ENCODE results near the gene CDH3.

Gene CDH3

GRCh38 chr16:68612996-68613395, 32.1 kb upstream of the CDH3 start:
- TF ChIP-seq, protein P1, sequence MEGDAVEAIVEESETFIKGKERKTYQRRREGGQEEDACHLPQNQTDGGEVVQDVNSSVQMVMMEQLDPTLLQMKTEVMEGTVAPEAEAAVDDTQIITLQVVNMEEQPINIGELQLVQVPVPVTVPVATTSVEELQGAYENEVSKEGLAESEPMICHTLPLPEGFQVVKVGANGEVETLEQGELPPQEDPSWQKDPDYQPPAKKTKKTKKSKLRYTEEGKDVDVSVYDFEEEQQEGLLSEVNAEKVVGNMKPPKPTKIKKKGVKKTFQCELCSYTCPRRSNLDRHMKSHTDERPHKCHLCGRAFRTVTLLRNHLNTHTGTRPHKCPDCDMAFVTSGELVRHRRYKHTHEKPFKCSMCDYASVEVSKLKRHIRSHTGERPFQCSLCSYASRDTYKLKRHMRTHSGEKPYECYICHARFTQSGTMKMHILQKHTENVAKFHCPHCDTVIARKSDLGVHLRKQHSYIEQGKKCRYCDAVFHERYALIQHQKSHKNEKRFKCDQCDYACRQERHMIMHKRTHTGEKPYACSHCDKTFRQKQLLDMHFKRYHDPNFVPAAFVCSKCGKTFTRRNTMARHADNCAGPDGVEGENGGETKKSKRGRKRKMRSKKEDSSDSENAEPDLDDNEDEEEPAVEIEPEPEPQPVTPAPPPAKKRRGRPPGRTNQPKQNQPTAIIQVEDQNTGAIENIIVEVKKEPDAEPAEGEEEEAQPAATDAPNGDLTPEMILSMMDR (IDR thresholded peaks at IDR 0.05; ENCODE audit: unreplicated experiment in 3 of 3), result no peak
- peaks cover 4% of the 10 kb centered on the region for H3K36me3 Mint-ChIP-seq (ENCODE audit: low read depth)
- H3K27me3 Mint-ChIP-seq (ENCODE audit: low read depth), result peaks cover 11% of the 10 kb centered on the region
- H3K9me3 Mint-ChIP-seq, result peaks cover 16% of the 10 kb centered on the region
- H3K27ac Mint-ChIP-seq, result no peak overlapping the region
- H3K4me1 Mint-ChIP-seq, result no peaks in the 10 kb centered on the region
- no peak overlapping the region for H3K4me3 Mint-ChIP-seq

DNA sequence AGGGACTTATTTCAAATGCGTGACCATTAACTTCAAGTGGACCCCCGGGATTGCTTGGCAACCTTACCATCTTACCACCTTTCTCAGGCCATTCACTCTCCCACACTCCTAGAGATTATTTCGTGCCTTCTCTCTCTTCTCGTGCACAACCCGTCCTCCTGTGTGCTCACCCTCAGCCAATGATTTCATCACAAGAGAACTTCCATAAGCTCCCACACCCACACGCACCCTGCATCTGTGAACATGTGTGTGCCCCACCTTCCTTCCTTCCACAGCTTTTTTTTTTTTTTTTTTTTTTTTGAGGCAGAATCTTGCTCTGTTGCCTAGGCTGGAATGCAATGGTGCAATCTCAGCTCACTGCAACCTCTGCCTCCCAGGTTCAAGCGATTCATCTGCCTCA, 27.4 kb upstream of the CDH3 start:
- Mint-ChIP-seq H3K4me3 (no peak overlapping the region), H3K9me3 (peaks cover 16% of the 10 kb centered on the region), H3K27me3 (ENCODE audit: low read depth) (peaks cover 11% of the 10 kb centered on the region), H3K4me1 (no peaks in the 10 kb centered on the region), H3K27ac (no peak overlapping the region), H3K36me3 (ENCODE audit: low read depth) (peaks cover 4% of the 10 kb centered on the region)
- TF ChIP-seq, protein P1 (IDR thresholded peaks at IDR 0.05; ENCODE audit: unreplicated experiment in 3 of 3), result no peak

DNA sequence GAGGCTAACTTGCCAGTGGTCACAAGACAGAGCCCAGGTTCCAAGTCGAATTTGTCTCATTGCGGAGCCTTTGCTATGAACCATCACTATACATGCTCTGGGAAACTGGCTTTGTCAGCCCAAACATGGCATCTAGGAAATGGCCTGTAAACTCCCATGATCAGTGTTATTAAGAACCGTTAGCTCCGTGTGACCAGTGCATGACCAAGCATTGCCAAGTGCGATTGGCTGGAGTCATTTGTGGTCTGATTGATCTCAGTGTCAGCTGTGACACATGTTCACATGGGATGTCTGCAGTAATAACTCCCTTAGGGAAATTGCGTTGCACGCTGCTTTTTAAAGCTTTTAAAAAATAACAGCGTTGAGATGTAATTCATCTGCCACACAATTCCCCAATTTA, 18.6 kb upstream of the CDH3 start:
- Mint-ChIP-seq H3K27ac (no peak overlapping the region), H3K4me1 (no peaks in the 10 kb centered on the region), H3K27me3 (ENCODE audit: low read depth) (no peaks in the 10 kb centered on the region), H3K4me3 (no peak overlapping the region), H3K36me3 (ENCODE audit: low read depth) (no peaks in the 10 kb centered on the region), H3K9me3 (no peaks in the 10 kb centered on the region)
- TF ChIP-seq, protein P1 (IDR thresholded peaks at IDR 0.05; ENCODE audit: unreplicated experiment in 3 of 3), result no peak

DNA sequence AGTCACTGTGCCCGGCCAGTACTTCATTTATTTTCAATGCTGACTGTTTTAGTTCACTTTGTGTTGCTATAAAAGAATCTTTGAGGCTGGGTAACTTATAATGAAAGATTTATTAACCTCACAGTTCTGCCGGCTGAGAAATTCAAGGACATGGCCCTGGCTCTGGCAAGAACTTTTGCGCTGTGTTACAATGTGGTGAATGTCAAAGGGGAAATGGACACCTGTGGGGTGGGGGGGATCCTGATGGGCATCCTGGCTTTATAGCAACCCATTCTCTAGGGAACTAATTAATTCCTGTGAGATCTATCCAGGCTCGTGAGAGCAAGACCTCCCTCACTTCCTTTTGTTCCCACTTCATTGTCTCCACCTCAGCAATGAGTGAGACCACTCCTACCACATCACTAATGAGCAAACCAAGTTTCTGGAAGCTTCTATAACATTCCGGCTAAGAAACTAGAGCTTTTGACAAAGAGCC, 17.1 kb upstream of the CDH3 start:
- no peak overlapping the region for H3K4me3 Mint-ChIP-seq
- H3K4me1 Mint-ChIP-seq, result no peaks in the 10 kb centered on the region
- no peaks in the 10 kb centered on the region for H3K9me3 Mint-ChIP-seq

DNA sequence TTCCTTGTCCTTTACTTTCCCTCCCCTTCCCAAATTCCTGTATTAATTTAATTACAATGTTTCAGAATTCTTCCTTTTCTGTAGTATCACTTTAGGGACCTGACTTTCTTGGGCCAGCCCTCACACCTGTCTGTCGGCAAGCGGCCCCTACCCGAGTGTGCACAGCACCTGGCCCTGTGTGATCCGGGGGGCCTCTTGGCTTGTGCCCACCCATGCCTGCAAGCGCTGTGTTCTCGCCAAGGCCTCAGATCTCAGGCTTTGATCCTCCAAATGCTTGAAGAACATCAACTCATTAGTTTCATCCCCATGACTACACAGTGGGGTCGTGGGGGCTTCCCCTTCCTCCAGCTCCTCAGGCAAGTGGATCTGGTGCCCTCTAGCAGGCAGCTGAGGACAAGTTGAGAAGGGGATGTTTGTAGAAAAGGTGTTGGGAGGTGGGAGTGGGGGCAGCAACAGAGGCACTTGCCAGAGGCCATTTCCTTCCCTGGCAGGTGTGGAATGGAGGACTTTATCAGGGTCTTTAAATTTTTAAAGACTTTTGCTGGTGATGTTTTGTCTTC, 15.7 kb upstream of the CDH3 start:
- Mint-ChIP-seq H3K27ac (no peak overlapping the region), H3K27me3 (ENCODE audit: low read depth) (no peaks in the 10 kb centered on the region), H3K9me3 (no peaks in the 10 kb centered on the region), H3K4me1 (peaks cover 4% of the 10 kb centered on the region), H3K4me3 (no peak overlapping the region), H3K36me3 (ENCODE audit: low read depth) (no peaks in the 10 kb centered on the region)
- TF ChIP-seq, protein P1 (IDR thresholded peaks at IDR 0.05; ENCODE audit: unreplicated experiment in 3 of 3), result no peak

More for the DNA sequence above, 17.1 kb upstream of the CDH3 start:
- TF ChIP-seq, protein P1 (IDR thresholded peaks at IDR 0.05; ENCODE audit: unreplicated experiment in 3 of 3), result no peak
- Mint-ChIP-seq H3K27me3 (ENCODE audit: low read depth) (no peaks in the 10 kb centered on the region), H3K27ac (peak overlapping the region in 1 of 3 experiments; percentile 12), H3K36me3 (ENCODE audit: low read depth) (no peaks in the 10 kb centered on the region)

DNA sequence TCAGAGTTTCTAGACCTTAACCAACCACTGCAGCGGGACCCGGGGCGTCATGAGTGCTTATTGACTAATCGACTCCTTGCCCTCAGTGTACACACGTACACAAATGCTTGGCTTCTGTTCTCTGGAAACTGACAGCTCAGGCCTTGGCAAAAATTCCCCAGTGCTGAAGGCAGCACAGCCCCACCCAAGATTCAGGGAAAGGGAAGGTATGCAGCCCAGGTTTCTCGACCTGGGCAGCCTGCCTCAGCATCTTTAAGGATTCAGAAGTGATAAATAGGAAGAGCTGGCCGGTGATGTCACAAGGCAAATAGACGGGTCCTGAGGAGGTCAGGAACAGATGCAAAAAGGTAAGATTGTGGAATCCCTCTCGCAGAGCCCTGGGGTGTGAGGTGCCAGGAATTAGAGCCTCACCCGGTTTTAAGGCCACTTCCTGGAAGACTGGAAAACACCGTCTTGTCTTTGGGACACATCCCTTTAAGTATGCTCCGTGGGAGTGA, 9.0 kb upstream of the CDH3 start:
- Mint-ChIP-seq H3K27ac (peak overlapping the region; percentile 28 to 99 (median 96)), H3K9me3 (no peaks in the 10 kb centered on the region)
- TF ChIP-seq, protein P1 (IDR thresholded peaks at IDR 0.05; ENCODE audit: unreplicated experiment in 3 of 3), result no peak

More for the DNA sequence above, 9.0 kb upstream of the CDH3 start:
- Mint-ChIP-seq H3K4me1 (peaks cover 22% of the 10 kb centered on the region), H3K27me3 (ENCODE audit: low read depth) (peaks cover 18% of the 10 kb centered on the region), H3K36me3 (ENCODE audit: low read depth) (no peaks in the 10 kb centered on the region), H3K4me3 (peak overlapping the region in 1 of 3 experiments; percentile 57)
